Heart right ventricle (tissue), 16 donors: ENCODE results near the gene ATP4A. TPM values are rescaled to one million over a fixed set of nuclear protein-coding genes. Genes with fewer than 3 reads are reported as not detected.

Experiments used
- ATAC-seq, 8 donors: fragments of 200-7000 bp; cut with Tn5 transposase; one replicate each; pipeline ENCODE4 v1.9.1; 2020; ENCODE audit warnings: mild to moderate bottlenecking in 8 of 8, moderate library complexity in 8 of 8, moderate number of reproducible peaks in 1 of 8
- DNase-seq, 2 donors: peaks; one replicate each; pipeline ENCODE4 v3.0.0-alpha.2; 2020
- H3K27ac ChIP-seq, 10 donors: fragments of 200-600 bp; sonication (generic) in 2 of 10; one replicate each; pipeline versions ENCODE4 v1.5.0 to v1.8.0; 2020 to 2022; ENCODE audit warnings: mild to moderate bottlenecking in 3 of 10
- H3K27me3 ChIP-seq, 7 donors: fragments of 200-600 bp; one replicate each; pipeline ENCODE4 v1.8.0; 2021 to 2022; ENCODE audit warnings: mild to moderate bottlenecking in 2 of 7
- H3K36me3 ChIP-seq, 9 donors: fragments of 200-600 bp; sonication (generic) in 1 of 9; one replicate each; pipeline versions ENCODE4 v1.5.0 to v1.8.0; 2020 to 2022; ENCODE audit warnings: mild to moderate bottlenecking in 2 of 9
- H3K4me1 ChIP-seq, 9 donors: fragments of 200-600 bp; sonication (generic) in 1 of 9; one replicate each; pipeline versions ENCODE4 v1.5.0 to v1.8.0; 2020 to 2022; ENCODE audit warnings: mild to moderate bottlenecking in 4 of 9
- H3K4me3 ChIP-seq, 10 donors: fragments of 200-600 bp; sonication (generic) in 2 of 10; one replicate each; pipeline versions ENCODE4 v1.5.0 to v1.8.0; 2020 to 2022; ENCODE audit warnings: mild to moderate bottlenecking in 7 of 10, moderate library complexity in 2 of 10
- H3K9me3 ChIP-seq, 11 donors: fragments of 200-600 bp in 10 of 11; sonication (generic) in 2 of 11; one replicate each; pipeline versions ENCODE4 v1.5.0 to v1.8.0; 2013 to 2022; ENCODE audit warnings: mild to moderate bottlenecking in 2 of 11, control low read depth in 1 of 11, moderate library complexity in 1 of 11
- CTCF ChIP-seq, 9 donors: fragments of 200-600 bp; sonication (generic) in 2 of 9; IDR thresholded peaks; one replicate each; pipeline versions ENCODE4 v1.5.0 to v1.8.0; 2021 to 2022; ENCODE audit warnings: antibody characterized with exemption in 9 of 9, mild to moderate bottlenecking in 5 of 9, moderate library complexity in 1 of 9
- WGBS, 2 donors: extraction: QIAGEN DNeasy Blood & Tissue Kit; methylation state at CpG; one replicate each; pipeline ENCODE4 v1.1.7; 2013; ENCODE audit warnings: inconsistent platforms in 1 of 2; 5-methylcytosine and 5-hydroxymethylcytosine counted together
- intact Hi-C, 10 donors: fragments of 100-400 bp; cut with DNase I; formaldehyde crosslinking; loops; one replicate each; pipeline versions ENCODE4 v1.11.1 to v1.14.2; 2022
- polyA plus RNA-seq, 2 donors: library from polyadenylated mRNA; stranded (reverse); fragments of 200-250 nt; gene quantifications; one replicate each; pipeline ENCODE4 v1.2.3, GENCODE V29; 2013
- total RNA-seq, 10 donors: library from RNA; stranded (reverse); fragmentation: NEBNext Ultra II Directional in 3 of 10; extraction: Animal tissue kit (Norgen Biotek cat#: 25700) in 3 of 10; gene quantifications; one replicate each; pipeline versions ENCODE4 v1.2.1 to v1.2.4, GENCODE V29; 2021 to 2023
- donor health status: Arrhythmogenic right ventricular cardiomyopathy.
- donor health status: ischemic (EF 13 %, LVEDD 7.1; RV severe dilation, severe dysfunction).
- donor health status: healthy with polysubstance abuse.
- donor health status: DM: no; HTN: yes; CAD: no.
- donor health status: DM: no; HTN: no; CAD: no.
- donor health status: ischemic (EF 25% LVEDD 6.9; RV normal size, moderate dysfunction).
- donor health status: ischemic (EF 25% LVEDD 5.7; RV mildly dilated, moderate dysfunction).
- donor health status: healthy.
- donor health status: DM: yes; HTN: yes; CAD: no.
- donor health status: Ischemic cardiomyopathy.
- donor health status: ischemic (EF 35%, LVEDD 5.7; RV mildly dilated, moderate dysfunction).
- donor health status: nonischemic (EF 11% LVEDD 7.7; RV severe dilation, severe dysfunction).
- donor health status: DM: yes; HTN: yes; CAD: no.
- donor health status: PGD.
- donor health status: ischemic (EF 29% LVEDD 5.4; RV normal size, mild dysfunction).
- donor health status: nonischemic (EF 23%, LVEDD 6.1; RV moderate dilation, normal function).

ATP4A gene
- total and polyA plus RNA-seq, 12 donors: not detected

DNA sequence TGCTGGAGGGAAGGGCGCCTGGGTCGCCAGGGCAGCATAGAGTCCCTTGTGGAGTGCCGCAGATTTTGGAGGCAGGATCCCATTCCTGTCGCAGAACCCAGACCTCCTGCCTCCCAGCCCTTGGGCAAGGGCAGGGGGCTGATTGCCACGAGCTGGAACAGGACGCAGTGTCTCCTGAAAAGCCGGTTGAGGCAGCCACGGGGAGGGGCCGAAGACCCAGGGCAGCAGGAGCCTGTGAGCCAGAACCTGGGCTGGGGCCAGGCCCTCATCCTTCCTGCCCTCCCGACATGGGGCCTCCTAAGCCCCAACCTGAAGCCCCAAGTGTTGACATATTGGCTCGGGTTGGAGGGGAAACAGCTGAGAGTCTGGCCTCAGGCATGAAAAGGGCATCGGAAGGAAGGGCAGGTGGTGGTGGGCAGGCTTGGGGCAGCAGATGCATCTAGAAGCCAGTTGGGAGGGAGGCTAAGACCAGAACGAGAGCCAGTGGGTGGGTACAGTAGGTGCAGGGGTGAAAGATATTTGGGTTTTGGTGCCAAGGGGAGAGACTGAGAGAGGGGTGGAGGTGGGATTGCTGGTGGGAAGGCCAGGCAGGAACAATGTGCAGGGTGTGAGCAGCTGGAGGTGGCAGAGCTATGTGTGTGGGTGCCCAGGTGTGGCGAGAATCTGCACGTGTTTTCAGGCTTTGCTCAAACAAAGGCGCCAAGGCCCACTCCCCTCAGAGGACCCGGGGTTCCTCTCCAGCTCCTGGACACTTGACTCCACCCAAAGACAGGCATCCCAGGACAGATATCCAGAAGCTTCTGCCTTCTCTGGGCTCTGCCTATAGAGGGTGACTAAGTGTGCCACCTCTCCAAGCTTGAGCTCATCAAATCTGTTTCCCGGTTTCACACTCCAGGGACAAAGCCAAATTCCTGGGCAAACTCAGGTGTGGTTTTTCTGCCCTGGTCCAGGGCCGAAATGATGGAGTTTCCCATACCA, 33.9 kb downstream of the ATP4A start:
- TF ChIP-seq CTCF (IDR thresholded peaks at IDR 0.05): no peak
- ATAC-seq (no peak), DNase-seq (no peak)
- Histone ChIP-seq H3K4me3 (no peak overlapping the region), H3K27me3 (peaks cover 0 to 98% (median 82%) of the 10 kb centered on the region in 7 donors), H3K9me3 (no peaks in the 10 kb centered on the region), H3K27ac (no peak overlapping the region), H3K4me1 (peaks cover 0 to 23% (median 6%) of the 10 kb centered on the region in 9 donors), H3K36me3 (no peaks in the 10 kb centered on the region)
- intact Hi-C loops: no loop called here
- WGBS, 2 donors: 60% methylated on average over 19 of the region's 19 CpGs

GRCh38 chr19:35528218-35529038, 35.0 kb downstream of the ATP4A start, which contains the start of gene SBSN:
Gene SBSN, minus strand, starts transcription at chr19:35528311. Its CDS starts 30 bp downstream, at chr19:35528281.
- H3K36me3 ChIP-seq: no peaks in the 10 kb centered on the region
- no peak within 1 kb of the TSS for H3K4me3 ChIP-seq
- H3K27ac ChIP-seq: no peak within 1 kb of the TSS
- WGBS, 2 donors: 80 to 82% methylated on average over 11 of the region's 11 CpGs
- H3K27me3 ChIP-seq: peaks cover 0 to 98% (median 82%) of the 10 kb centered on the region in 7 donors
- ATAC-seq: no peak
- H3K4me1 ChIP-seq: peaks cover 0 to 13% (median 2%) of the 10 kb centered on the region in 9 donors
- DNase-seq: no peak
- TF ChIP-seq CTCF (IDR thresholded peaks at IDR 0.05): no peak
- intact Hi-C loops: no loop called here
- no peaks in the 10 kb centered on the region for H3K9me3 ChIP-seq

- Histone ChIP-seq H3K36me3 (no peaks in the 10 kb centered on the region), H3K9me3 (no peaks in the 10 kb centered on the region), H3K27ac (no peak overlapping the region), H3K4me3 (no peak overlapping the region), H3K27me3 (peaks cover 0 to 76% (median 56%) of the 10 kb centered on the region in 7 donors), H3K4me1 (no peaks in the 10 kb centered on the region)
- intact Hi-C loops: no loop called here
- no peak for TF ChIP-seq CTCF (IDR thresholded peaks at IDR 0.05)
- no peak for DNase-seq
- no peak for ATAC-seq
- 79% methylated on average over 4 of the region's 4 CpGs for WGBS, 2 donors
Observed at GRCh38 chr19:35525873-35526272, 37.6 kb downstream of the ATP4A start.

DNA sequence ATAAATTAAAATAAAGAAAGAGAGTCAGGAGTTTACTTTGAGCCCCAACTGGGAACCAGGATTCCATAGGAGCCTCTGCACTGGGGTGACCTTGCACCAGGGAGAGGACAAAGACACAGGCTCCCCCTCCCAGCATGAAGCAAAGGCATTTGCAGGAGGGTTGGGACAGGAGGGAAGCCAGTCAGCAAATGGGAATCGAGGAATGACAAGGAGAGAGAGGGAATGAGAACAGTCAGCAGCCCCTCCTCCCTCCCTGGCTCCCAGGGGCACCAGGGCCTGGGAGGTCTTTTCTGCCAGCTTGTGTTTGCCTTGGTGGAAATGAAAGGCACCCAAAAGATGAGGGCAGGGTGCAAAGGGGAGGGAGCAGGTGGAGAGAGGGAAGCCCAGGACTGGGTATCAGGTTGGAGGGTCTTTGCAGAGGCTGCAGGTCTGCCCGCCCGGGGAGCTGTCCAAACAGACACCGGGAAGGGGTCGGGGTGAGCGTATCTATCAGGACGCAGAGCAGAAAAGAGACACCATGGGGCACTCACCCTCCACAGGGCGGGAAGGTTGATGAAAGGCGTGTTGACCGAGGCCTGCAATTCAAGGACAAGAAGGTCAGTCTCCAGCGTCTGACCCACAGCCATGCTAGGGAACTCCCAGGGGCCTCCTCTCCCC, 39.1 kb downstream of the ATP4A start:
- DNase-seq (no peak), ATAC-seq (no peak)
- Histone ChIP-seq H3K4me1 (no peaks in the 10 kb centered on the region), H3K36me3 (no peaks in the 10 kb centered on the region), H3K27me3 (peaks cover 0 to 61% (median 41%) of the 10 kb centered on the region in 7 donors), H3K27ac (no peak overlapping the region), H3K4me3 (no peak overlapping the region), H3K9me3 (no peaks in the 10 kb centered on the region)
- 26 to 38% methylated on average over 11 of the region's 11 CpGs for WGBS, 2 donors
- intact Hi-C loops: no loop called here
- TF ChIP-seq CTCF (IDR thresholded peaks at IDR 0.05): no peak
